HepG2 (cell line): Measurements from ENCODE around the gene RBPMS2.

Experiments used
- CTCF ChIP-seq: sonication (generic); formaldehyde crosslinking; IDR thresholded peaks from 2 replicates; pipeline ENCODE4 v1.5.0; 2020; ENCODE audit warnings: mild to moderate bottlenecking, missing genetic modification reagents, moderate library complexity
- MYC ChIP-seq: sonication (generic); formaldehyde crosslinking; IDR thresholded peaks from 2 replicates; pipeline ENCODE4 v1.9.0; 2021; ENCODE audit warnings: missing genetic modification reagents, borderline replicate concordance
- PBX3 ChIP-seq: sonication (generic); formaldehyde crosslinking; IDR thresholded peaks from 2 replicates; pipeline ENCODE4 v1.8.1; 2023; ENCODE audit warnings: missing genetic modification reagents, inconsistent platforms, borderline replicate concordance

DNA sequence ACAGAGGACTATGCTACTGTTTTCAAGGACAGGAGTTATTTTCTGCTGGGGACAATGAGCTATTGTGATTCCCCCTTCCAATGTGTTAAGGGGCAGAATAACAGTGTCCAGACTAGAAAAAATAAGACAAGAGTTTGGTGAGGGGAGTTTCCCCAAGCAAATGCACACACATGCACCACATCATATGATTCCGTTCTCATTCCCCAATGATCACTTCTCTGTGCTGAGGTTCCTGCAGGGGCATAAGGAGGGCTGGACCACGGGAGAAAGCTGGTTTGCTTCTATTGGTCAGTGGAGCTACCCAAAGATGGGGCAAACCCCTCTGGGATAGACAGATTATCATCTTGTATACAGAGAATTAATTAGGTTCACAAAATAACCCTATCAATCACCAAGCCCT lies 80.6 kb downstream of the RBPMS2 start:
- TF ChIP-seq CTCF (CRISPR knock-in tag), result no peak
- no peak for TF ChIP-seq PBX3 (CRISPR knock-in tag)
- no peak for TF ChIP-seq MYC (CRISPR knock-in tag)
